Mesothelial cell of epicardium (in vitro differentiated cells): ENCODE results near the gene FYB1. TPM values are rescaled to one million over a fixed set of nuclear protein-coding genes. Genes with fewer than 3 reads are reported as not detected.

Experiments
- DNase-seq, 2 experiments: peaks; one replicate each; pipeline ENCODE4 v3.0.0; 2021; ENCODE audit warnings: low spot score in 2 of 2; ENCODE audit not compliant: unreplicated experiment in 2 of 2
- H3K27ac Mint-ChIP-seq: 2 replicates; pipeline ENCODE4 v1.8.0; 2021; ENCODE audit warnings: mixed read lengths
- H3K27me3 Mint-ChIP-seq: 2 replicates; pipeline ENCODE4 v1.8.0; 2021; ENCODE audit warnings: low read depth, mixed read lengths
- H3K36me3 Mint-ChIP-seq: 2 replicates; pipeline ENCODE4 v1.8.0; 2021; ENCODE audit warnings: mixed read lengths
- H3K4me1 Mint-ChIP-seq: 2 replicates; pipeline ENCODE4 v1.8.0; 2021; ENCODE audit warnings: mixed read lengths
- H3K4me3 Mint-ChIP-seq: 2 replicates; pipeline ENCODE4 v1.8.0; 2021; ENCODE audit warnings: mild to moderate bottlenecking, moderate library complexity, mixed read lengths
- H3K9me3 Mint-ChIP-seq: 2 replicates; pipeline ENCODE4 v1.8.0; 2021; ENCODE audit warnings: mixed read lengths
- total RNA-seq: library from RNA; stranded (reverse); gene quantifications from 3 replicates; pipeline ENCODE4 v1.2.1, GENCODE V29; 2021
- TF ChIP-seq, protein P1 (sequence below): fragments of 200-600 bp; sonication (generic); IDR thresholded peaks from one replicate; pipeline ENCODE4 v1.5.0; 2021; ENCODE audit warnings: antibody characterized with exemption; ENCODE audit not compliant: unreplicated experiment

Gene FYB1, protein sequence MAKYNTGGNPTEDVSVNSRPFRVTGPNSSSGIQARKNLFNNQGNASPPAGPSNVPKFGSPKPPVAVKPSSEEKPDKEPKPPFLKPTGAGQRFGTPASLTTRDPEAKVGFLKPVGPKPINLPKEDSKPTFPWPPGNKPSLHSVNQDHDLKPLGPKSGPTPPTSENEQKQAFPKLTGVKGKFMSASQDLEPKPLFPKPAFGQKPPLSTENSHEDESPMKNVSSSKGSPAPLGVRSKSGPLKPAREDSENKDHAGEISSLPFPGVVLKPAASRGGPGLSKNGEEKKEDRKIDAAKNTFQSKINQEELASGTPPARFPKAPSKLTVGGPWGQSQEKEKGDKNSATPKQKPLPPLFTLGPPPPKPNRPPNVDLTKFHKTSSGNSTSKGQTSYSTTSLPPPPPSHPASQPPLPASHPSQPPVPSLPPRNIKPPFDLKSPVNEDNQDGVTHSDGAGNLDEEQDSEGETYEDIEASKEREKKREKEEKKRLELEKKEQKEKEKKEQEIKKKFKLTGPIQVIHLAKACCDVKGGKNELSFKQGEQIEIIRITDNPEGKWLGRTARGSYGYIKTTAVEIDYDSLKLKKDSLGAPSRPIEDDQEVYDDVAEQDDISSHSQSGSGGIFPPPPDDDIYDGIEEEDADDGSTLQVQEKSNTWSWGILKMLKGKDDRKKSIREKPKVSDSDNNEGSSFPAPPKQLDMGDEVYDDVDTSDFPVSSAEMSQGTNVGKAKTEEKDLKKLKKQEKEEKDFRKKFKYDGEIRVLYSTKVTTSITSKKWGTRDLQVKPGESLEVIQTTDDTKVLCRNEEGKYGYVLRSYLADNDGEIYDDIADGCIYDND
- 1.2 to 1.6 TPM (median 1.5 TPM) in 3 replicates for total RNA-seq

DNA sequence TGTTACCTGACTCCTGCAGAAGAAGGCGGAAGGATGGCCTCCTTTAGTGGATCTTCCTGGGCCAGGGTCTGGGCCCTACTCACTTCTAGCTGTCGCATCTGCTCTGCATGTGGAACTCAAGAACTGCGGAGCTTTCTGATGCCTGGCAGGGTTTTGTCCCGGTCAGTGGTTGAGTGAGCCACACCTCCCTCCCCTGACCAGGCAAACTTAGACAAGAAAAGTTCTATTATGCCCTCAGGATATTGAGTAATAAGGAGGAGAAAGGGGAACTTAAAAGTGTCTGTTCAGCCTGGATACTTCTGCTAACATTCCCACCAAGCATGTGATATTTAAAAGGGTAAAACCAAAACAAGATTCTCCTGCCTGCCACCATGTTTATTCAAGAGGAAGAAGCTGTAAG, at the start of gene FYB1:
Gene FYB1, minus strand, starts transcription at position 127 of the 400 bp plus-strand sequence. CDS start 16,603 bp downstream, outside the sequence.
- Mint-ChIP-seq H3K4me3 (no peak within 1 kb of the TSS), H3K27me3 (no peaks in the 10 kb centered on the region), H3K27ac (peak within 1 kb of the TSS; percentile 25), H3K4me1 (peaks cover 14% of the 10 kb centered on the region), H3K36me3 (no peaks in the 10 kb centered on the region), H3K9me3 (no peaks in the 10 kb centered on the region)
- DNase-seq, result no peak
- TF ChIP-seq, protein P1, sequence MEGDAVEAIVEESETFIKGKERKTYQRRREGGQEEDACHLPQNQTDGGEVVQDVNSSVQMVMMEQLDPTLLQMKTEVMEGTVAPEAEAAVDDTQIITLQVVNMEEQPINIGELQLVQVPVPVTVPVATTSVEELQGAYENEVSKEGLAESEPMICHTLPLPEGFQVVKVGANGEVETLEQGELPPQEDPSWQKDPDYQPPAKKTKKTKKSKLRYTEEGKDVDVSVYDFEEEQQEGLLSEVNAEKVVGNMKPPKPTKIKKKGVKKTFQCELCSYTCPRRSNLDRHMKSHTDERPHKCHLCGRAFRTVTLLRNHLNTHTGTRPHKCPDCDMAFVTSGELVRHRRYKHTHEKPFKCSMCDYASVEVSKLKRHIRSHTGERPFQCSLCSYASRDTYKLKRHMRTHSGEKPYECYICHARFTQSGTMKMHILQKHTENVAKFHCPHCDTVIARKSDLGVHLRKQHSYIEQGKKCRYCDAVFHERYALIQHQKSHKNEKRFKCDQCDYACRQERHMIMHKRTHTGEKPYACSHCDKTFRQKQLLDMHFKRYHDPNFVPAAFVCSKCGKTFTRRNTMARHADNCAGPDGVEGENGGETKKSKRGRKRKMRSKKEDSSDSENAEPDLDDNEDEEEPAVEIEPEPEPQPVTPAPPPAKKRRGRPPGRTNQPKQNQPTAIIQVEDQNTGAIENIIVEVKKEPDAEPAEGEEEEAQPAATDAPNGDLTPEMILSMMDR, result no peak

DNA sequence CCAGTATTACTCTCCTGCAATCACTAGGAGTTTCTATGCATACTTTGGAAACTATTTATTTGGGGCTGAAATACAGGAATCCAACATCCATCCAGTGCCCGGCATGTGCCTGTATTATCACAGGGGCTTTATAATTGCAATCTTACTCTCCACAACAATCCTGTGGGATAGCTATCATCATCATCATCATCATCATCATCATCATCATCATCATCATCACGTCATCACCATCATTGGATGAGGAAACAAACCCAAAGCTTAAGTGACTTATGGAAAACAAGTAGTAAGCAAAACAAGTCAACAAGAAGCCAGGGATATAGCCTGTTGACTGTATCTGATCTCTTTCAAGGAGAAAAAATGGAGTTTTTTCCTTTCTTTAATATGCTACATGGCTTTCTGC, 47.8 kb upstream of the FYB1 start:
- H3K4me3 Mint-ChIP-seq, result no peak overlapping the region
- H3K27me3 Mint-ChIP-seq, result no peaks in the 10 kb centered on the region
- H3K36me3 Mint-ChIP-seq, result no peaks in the 10 kb centered on the region
- TF ChIP-seq, protein P1, result no peak
- no peak overlapping the region for H3K27ac Mint-ChIP-seq
- H3K4me1 Mint-ChIP-seq, result no peaks in the 10 kb centered on the region
- no peaks in the 10 kb centered on the region for H3K9me3 Mint-ChIP-seq
- no peak for DNase-seq

DNA sequence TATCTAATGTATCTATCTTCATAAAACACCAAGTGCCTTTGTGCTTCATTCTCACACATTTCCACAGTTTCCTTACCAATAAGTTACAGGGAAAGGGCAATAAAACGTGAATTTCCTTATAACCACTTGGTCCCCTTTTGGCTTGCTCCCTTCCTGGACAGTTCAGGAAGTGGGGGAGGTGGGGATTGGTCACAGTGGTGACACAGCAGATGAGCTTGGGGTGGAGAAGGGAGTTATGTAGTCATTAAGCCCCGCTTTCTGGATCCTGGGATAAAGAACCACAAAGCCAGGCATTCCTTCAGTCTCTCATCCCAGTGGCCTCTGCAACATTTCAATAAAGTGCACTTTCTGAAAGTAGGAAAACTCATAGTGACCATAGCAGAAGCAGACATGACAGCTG, 47.1 kb upstream of the FYB1 start:
- H3K27me3 Mint-ChIP-seq, result no peaks in the 10 kb centered on the region
- H3K36me3 Mint-ChIP-seq, result no peaks in the 10 kb centered on the region
- no peak for DNase-seq
- no peaks in the 10 kb centered on the region for H3K4me1 Mint-ChIP-seq
- H3K4me3 Mint-ChIP-seq, result no peak overlapping the region
- H3K27ac Mint-ChIP-seq, result no peak overlapping the region
- H3K9me3 Mint-ChIP-seq, result no peaks in the 10 kb centered on the region
- TF ChIP-seq, protein P1, result no peak

DNA sequence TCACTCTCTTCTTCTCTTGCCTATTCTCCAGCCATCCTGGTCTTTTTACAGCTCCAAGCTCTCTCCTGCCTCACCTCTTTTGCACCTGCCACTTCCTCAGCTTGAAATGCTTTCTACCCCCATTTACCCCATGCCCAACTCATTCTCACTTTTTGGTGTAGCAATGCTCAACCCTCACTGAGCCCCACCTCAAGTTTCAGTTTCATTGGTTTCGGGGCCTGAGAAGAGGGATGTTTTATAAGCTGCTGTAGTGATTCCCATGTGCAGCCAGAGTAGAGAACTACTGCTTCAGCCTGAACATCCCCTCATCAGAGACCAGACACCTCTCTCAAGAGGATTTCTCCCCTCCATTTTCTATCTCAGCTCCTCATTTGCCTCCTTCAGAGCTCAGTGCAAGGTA, 45.2 kb upstream of the FYB1 start:
- no peaks in the 10 kb centered on the region for H3K4me1 Mint-ChIP-seq
- H3K36me3 Mint-ChIP-seq, result no peaks in the 10 kb centered on the region
- H3K4me3 Mint-ChIP-seq, result no peak overlapping the region
- H3K27ac Mint-ChIP-seq, result no peak overlapping the region
- no peaks in the 10 kb centered on the region for H3K27me3 Mint-ChIP-seq
- no peaks in the 10 kb centered on the region for H3K9me3 Mint-ChIP-seq
- no peak for DNase-seq
- TF ChIP-seq, protein P1, result no peak

DNA sequence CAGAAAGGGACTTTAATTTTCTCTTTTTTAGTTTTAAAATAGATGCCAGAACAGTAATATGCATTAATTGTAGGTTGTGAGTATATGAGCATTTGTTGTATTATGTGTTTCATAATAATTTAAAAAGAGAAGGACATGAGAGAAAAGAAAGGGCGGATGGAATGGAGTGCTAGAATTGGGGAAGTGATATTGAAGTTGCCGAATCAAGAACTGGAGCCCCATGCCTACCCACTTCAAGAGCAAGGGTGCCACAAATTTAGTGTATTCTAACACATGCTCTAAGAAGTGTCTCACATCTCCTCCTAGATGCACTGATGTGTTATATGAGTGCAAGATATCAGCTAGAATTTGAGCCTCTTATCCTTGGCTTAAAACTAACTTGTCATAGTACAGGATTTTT, 43.6 kb upstream of the FYB1 start:
- Mint-ChIP-seq H3K36me3 (no peaks in the 10 kb centered on the region), H3K4me3 (no peak overlapping the region), H3K9me3 (no peaks in the 10 kb centered on the region), H3K4me1 (no peaks in the 10 kb centered on the region), H3K27me3 (no peaks in the 10 kb centered on the region), H3K27ac (no peak overlapping the region)
- DNase-seq, result no peak
- TF ChIP-seq, protein P1, result no peak
